Measurements from ENCODE around the gene HS6ST3.

HS6ST3 gene

GRCh38 chr13:96804174-96804573 is 714.3 kb downstream of the HS6ST3 start:
- DNase-seq, result no peak

DNA sequence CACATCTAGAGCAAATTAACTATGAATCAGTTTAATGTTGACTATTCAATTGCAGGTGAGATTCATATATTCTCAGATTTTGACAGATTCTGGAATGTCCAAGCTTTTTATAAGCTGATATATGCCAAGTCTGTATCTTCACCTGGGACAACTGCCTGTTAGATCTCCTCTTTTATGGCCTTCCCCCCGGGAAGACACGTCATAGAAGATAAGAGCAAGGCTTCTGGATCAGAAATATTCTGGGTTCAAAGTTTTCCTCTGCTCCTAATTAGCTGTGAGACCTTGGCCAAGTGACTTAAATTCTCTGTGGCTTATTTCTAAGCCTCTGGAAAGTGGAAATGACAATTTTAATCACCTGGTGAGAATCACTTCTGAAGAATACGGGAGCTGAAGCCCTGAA is 716.8 kb downstream of the HS6ST3 start:
- no peak for DNase-seq

DNA sequence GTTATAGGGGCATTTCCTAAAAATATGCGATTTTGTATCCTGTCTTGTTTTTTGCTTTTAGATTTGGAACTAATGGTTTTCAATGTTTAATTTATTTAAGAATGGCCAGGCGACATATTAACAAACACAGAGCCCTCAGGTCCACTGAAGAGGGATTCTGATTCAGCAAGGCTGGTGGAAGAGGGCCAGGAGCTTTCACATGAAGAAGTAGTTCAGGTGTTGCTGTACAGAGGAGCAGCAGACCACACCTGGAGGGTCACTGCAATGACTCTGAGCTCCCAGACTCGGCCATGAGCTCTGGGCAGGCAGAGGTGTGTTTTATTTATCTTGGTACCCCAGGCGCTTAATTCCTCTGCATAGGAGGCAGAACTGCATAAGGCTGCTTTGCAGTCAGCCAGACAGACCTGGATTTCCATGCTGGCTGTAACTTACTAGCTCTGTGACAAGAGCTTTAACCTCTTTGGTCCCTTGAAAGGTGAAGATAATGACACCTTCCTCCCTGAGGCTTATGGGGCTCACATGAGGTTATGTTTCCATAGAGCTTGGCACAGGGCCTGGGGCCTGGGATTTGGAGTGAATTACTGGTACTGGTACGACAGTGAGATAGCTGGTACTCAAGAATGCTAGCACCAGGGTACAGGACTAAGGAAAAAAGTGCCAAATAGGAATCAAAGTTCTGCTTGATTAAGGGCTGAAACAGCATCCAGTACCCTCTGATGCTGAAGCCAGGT is 719.6 kb downstream of the HS6ST3 start:
- no peak for DNase-seq

DNA sequence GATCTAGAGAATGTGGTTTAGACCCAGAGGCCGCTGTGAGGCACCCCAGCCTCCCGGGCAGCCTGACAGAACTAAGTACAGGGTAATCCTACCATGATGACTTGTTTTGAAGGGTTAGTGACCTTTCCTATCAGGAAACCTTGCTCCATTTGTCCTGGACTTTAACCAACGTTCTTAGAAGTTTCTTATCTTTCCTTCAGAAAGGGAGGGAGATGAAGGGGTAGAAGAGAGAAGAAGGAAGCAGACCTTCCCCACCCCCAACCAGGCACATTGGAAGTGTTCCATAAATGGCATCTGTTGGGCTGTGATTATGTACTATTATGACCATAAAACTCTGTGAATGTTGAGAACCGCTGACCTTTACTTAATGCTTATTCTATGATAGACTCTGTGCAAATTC is 720.2 kb downstream of the HS6ST3 start:
- no peak for DNase-seq

- no peak for DNase-seq
Observed at GRCh38 chr13:96811049-96811448, 721.1 kb downstream of the HS6ST3 start.

GRCh38 chr13:96816261-96816660 is 726.4 kb downstream of the HS6ST3 start:
- no peak for DNase-seq

DNA sequence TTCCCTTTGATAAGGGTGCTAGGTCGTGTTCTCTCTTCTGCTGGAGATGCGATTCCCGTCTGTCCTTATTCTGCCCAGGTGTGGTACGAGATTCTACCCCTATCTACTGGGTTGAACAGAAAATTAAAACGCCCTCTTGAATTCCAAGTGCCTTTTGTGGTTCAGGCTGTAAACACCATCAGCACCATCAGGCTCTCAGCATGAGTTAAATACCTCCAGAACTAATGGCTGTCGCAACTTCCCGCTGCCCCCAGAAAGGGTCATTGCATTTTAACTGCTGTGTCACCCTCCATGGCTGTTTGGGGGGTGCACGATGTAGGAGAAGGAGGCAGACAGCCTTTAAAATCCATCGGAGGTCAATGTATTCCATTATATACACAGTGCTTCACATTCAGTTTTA is 727.0 kb downstream of the HS6ST3 start:
- DNase-seq, result no peak

DNA sequence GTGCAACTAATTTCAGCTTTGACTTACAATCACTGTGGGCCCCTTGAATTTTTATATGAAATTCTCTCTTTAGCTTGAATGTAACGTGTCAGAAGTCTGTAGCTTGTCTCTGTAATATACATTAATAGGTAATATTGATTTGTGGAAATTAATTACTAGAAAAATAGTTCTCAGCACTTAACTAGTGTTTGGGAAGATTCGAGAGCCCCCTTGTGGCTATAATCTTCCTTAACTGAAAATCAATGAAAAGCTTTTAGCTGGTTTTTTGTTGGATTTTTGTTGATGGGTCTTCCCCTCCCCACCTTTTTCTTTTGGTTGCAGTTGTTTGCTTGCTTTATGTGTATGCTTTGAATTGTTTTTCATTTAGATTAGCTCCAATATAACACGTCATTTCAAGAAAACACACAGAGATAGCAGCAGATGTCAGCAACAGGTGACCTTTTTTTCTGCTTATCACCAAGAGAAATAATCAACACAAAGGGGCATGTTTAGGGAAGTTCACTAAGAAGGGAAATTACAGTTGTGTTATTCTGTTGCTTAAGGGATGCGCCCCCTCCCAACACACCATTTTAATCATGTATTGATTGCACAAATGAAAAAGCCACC is 727.5 kb downstream of the HS6ST3 start:
- peak; percentile 29 for DNase-seq

- no peak for DNase-seq
Observed at GRCh38 chr13:96819375-96819774, 729.5 kb downstream of the HS6ST3 start.

DNA sequence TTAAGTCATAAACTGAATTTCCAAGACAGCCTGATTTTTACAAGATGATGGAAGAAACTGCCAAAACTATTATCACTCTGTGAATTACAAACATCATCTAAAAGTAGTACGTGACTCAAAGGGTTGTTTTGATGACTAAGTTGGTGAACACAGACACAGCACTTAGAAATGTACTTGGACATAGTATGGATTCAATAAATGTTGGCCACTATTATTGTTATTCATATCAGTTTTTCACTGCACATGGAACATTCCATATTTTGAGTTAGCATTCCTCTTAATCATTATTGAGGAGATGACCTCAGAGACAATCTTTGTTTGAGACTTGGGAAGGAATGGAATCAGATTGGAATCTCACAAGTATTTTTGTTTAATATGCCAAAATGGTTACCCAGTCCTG is 731.5 kb downstream of the HS6ST3 start:
- no peak for DNase-seq

- no peak for DNase-seq
Observed at GRCh38 chr13:96821971-96822370, 732.1 kb downstream of the HS6ST3 start.

- no peak for DNase-seq
Observed at GRCh38 chr13:96822895-96823294, 733.0 kb downstream of the HS6ST3 start.

- no peak for DNase-seq
Observed at GRCh38 chr13:96824140-96824539, 734.2 kb downstream of the HS6ST3 start.

- no peak for DNase-seq
Observed at GRCh38 chr13:96825653-96826052, 735.7 kb downstream of the HS6ST3 start.

DNA sequence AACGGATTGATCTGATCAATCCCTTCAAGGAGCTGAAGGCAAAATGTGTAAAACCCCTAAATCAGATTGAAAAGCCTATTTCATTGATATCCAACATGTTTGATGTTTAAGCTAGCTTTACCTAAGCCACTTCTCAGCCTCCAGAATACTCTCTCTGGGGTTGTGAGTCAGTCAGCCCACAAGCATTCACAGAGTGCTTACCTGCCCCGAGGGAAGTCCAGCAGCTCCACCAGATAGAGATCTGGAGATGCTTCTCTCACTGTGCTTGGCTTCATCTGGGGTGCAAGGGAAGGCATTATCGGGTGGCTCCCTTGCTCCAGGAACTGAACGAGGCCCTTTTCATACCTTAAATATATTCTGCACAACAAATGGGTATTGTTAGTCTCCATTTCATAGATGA is 744.7 kb downstream of the HS6ST3 start:
- DNase-seq, result no peak

- DNase-seq, result no peak
Observed at GRCh38 chr13:96835546-96835945, 745.6 kb downstream of the HS6ST3 start.

DNA sequence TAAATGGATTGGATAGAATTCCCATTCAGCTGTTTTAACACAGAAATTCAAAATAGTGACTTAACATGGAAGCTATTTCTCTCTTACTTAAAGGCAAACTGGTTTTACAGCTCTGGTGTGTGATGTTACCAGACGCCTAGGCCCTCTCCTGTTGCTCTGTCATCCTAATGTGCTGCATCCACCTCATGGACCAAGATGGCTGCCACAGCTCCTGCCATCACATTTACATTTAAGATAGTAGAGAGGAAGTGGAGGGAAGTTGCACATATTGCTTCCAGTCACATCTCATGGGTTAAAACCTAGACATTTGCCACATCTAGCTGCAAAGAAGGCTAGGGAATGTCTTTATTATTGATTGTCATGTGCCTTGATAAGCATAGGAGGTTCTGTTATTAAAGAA is 746.8 kb downstream of the HS6ST3 start:
- DNase-seq, result no peak

DNA sequence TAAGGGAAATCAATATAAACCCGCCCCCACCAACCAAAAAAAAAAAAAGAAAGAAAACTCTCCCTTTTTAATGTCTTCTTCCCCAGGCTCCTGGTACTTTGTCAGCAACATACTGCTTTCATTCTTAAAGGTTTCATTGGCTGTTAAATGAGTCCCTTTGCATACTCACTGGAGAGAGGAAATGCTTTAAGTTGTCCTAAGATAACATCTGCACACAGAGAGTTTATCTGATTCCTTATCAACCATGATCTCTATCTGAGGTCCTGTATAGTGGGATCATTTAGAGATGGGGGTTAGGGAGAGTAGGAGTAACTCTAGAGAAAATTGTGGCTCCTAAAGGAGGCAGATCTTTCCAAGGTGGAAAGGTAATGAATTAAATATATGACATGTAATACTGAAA is 747.9 kb downstream of the HS6ST3 start:
- no peak for DNase-seq

DNA sequence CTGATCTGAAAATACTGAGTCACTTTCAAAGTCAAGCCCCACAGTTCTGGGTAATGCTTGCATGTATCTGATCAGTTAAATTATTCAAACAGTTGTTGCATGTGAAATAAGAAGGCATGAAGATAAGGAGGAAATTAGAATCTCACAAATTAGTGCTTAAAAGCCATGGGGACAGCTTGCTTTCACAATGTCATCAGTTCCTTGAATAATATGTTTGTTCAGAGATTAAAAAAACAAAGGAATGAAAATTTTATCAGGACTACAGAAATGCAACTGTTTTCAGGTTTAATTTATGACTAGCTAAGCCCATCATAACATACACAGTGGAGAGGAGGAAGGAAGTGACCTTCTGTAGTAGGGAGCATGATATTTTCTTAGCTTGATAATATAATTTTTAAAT is 754.3 kb downstream of the HS6ST3 start:
- no peak for DNase-seq

GRCh38 chr13:96844616-96845015 is 754.7 kb downstream of the HS6ST3 start:
- DNase-seq, result no peak

- DNase-seq, result no peak
Observed at GRCh38 chr13:96848286-96848685, 758.4 kb downstream of the HS6ST3 start.

DNA sequence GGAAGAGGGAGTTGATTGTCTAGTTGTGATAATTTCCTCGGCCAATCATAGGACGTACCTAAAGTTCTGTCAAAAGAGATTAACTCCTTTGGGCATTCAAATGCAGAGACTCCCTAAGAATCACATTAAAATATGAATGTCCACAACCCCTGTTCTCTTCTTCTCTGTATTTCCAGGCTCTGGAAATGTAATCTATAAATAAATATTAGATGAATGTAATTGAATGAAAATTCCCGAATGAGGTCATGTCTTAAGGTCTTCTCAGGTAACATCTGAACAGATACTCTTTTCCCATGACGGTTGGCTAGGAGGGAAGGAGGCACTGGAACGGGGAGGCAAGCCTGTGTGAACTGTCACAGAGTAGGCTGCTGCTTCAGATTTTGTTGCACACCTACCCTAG is 759.2 kb downstream of the HS6ST3 start:
- DNase-seq, result no peak

- DNase-seq, result no peak
Observed at GRCh38 chr13:96850538-96851145, 760.7 kb downstream of the HS6ST3 start.

- no peak for DNase-seq
Observed at GRCh38 chr13:96851856-96852445, 762.0 kb downstream of the HS6ST3 start.

All from NCI-H1694 (cell line).